HG02571 (cell line): Measurements from ENCODE around the gene TCP1.
"Not testable (repeated sequence)": the region's sequence is repeated elsewhere in the genome, so short reads cannot be mapped to it uniquely, and the experiment has no call there.

ENCODE experiments used
- ATAC-seq: cut with Tn5 transposase; IDR thresholded peaks from one replicate; pipeline ENCODE4 v1.9.1; 2021; ENCODE audit warnings: mild to moderate bottlenecking, moderate library complexity; ENCODE audit not compliant: unreplicated experiment

TCP1 gene

GRCh38 chr6:159778131-159778530 lies 11.3 kb downstream of the TCP1 start:
- no peak for ATAC-seq

- ATAC-seq, result no peak
These were observed 12.0 kb downstream of the TCP1 start for GRCh38 chr6:159777240-159777904.

- no peak for ATAC-seq
These were observed 17.2 kb downstream of the TCP1 start for GRCh38 chr6:159772196-159772595.

- ATAC-seq, result no peak
These were observed 19.9 kb downstream of the TCP1 start for GRCh38 chr6:159769470-159769869.

- ATAC-seq, result no peak
These were observed 22.5 kb downstream of the TCP1 start for GRCh38 chr6:159766906-159767305.

GRCh38 chr6:159762681-159763293 lies 26.6 kb downstream of the TCP1 start:
- peak; percentile 21 for ATAC-seq

GRCh38 chr6:159761873-159762680 lies 27.3 kb downstream of the TCP1 start, which contains the start of gene ACAT2:
Gene ACAT2, plus strand, starts transcription at chr6:159762045. Its CDS starts 43 bp downstream, at chr6:159762088.
- peak; percentile 96 for ATAC-seq

- peak; percentile 1 for ATAC-seq
These were observed 28.1 kb downstream of the TCP1 start for GRCh38 chr6:159761129-159761872.

- no peak for ATAC-seq
These were observed 28.8 kb downstream of the TCP1 start for GRCh38 chr6:159760602-159761057.

- ATAC-seq, result no peak
These were observed 29.8 kb downstream of the TCP1 start for GRCh38 chr6:159759645-159760044.

- no peak for ATAC-seq
These were observed 31.1 kb downstream of the TCP1 start for GRCh38 chr6:159758031-159759001.

- no peak for ATAC-seq
These were observed 32.9 kb downstream of the TCP1 start for GRCh38 chr6:159756508-159756907.

GRCh38 chr6:159754959-159755914 lies 34.2 kb downstream of the TCP1 start:
- no peak for ATAC-seq

GRCh38 chr6:159754401-159754800 lies 35.0 kb downstream of the TCP1 start:
- no peak for ATAC-seq

- ATAC-seq, result no peak
These were observed 36.1 kb downstream of the TCP1 start for GRCh38 chr6:159753081-159753872.

GRCh38 chr6:159751448-159751847 lies 38.0 kb downstream of the TCP1 start:
- ATAC-seq, result no peak

- not testable (repeated sequence) for ATAC-seq
These were observed 41.3 kb downstream of the TCP1 start for GRCh38 chr6:159748127-159748526.

- ATAC-seq, result no peak
These were observed 42.6 kb downstream of the TCP1 start for GRCh38 chr6:159746759-159747158.
